Adipocyte (in vitro differentiated cells): Measurements from ENCODE around the gene MTHFS.
A peak's percentile ranks its signal among the peaks of the same experiment; 100 is the strongest.
"Not testable (repeated sequence)": the region's sequence is repeated elsewhere in the genome, so short reads cannot be mapped to it uniquely, and the experiment has no call there.

Source experiments
- DNase-seq: peaks from one replicate; pipeline ENCODE4 v3.0.0-alpha.2; 2015; ENCODE audit warnings: low read depth
- H3K27me3 ChIP-seq: replicated peaks from 2 replicates; pipeline ENCODE4 v1.7.0; 2013; ENCODE audit warnings: mild to moderate bottlenecking, low read length, moderate library complexity; ENCODE audit not compliant: control insufficient read depth, insufficient read depth
- H3K36me3 ChIP-seq: 2 replicates; pipeline ENCODE4 v1.7.0; 2013; ENCODE audit warnings: low read length, mild to moderate bottlenecking, moderate library complexity; ENCODE audit not compliant: control insufficient read depth, insufficient read depth, severe bottlenecking
- H3K4me1 ChIP-seq: 2 replicates; pipeline ENCODE4 v1.7.0; 2013; ENCODE audit warnings: mild to moderate bottlenecking, low read length, moderate library complexity; ENCODE audit not compliant: control insufficient read depth, insufficient read depth
- H3K4me3 ChIP-seq: 2 replicates; pipeline ENCODE4 v1.7.0; 2013; ENCODE audit warnings: mild to moderate bottlenecking, low read length, moderate library complexity
- H3K9ac ChIP-seq: 2 replicates; pipeline ENCODE4 v1.7.0; 2013; ENCODE audit warnings: mild to moderate bottlenecking, low read length, moderate library complexity
- H3K9me3 ChIP-seq: 2 replicates; pipeline ENCODE4 v1.7.0; 2013; ENCODE audit warnings: mild to moderate bottlenecking, low read length, moderate library complexity; ENCODE audit not compliant: control insufficient read depth

The MTHFS gene

DNA sequence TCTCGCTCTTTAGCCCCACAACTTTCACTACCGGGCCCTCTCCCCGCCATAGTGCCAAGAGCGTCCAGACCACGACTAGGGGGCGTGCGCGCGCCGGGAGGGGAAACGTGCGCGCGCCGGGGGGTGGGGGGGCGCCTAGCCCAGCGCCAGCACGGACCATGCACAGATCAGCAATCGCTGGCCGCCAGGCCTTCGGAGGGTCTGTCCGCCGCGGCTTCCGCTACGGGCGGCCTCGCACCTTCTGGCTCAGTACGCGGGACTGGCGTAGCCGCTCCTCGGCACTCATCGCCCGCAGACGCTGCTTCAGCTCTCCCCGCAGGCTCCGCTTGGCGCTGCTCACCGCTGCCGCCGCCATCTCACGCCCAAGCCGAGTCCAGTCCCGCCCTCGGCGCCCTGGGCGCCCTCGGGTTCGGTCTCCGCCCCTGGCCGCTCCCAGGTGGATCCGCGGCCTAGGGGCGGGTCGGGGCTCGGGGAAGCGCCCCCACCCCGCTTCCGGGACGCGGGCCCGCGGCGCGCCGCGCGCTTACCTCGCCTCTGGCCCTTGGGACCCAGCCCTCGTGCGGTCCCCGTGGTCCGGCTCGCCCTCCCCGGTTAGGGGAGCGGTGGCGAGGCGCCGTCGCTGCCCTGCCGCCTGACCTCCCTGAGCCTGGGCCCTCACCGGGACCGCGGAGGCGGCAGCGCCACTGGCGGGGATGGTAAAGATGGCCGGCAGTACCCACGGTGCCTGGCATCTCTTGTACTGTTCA is at the start of gene MTHFS:
MTHFS (minus strand) TSS at position 381 of the 746 bp plus-strand sequence; CDS start at position 355, 26 bp downstream.
- H3K9me3 ChIP-seq: no peaks in the 10 kb centered on the region
- H3K4me1 ChIP-seq: peaks cover 34% of the 10 kb centered on the region
- no peaks in the 10 kb centered on the region for H3K36me3 ChIP-seq
- H3K27me3 ChIP-seq: no peaks in the 10 kb centered on the region
- H3K4me3 ChIP-seq: peak within 1 kb of the TSS; percentile 83
- DNase-seq: peak; percentile 91
- peak within 1 kb of the TSS; percentile 96 for H3K9ac ChIP-seq

DNA sequence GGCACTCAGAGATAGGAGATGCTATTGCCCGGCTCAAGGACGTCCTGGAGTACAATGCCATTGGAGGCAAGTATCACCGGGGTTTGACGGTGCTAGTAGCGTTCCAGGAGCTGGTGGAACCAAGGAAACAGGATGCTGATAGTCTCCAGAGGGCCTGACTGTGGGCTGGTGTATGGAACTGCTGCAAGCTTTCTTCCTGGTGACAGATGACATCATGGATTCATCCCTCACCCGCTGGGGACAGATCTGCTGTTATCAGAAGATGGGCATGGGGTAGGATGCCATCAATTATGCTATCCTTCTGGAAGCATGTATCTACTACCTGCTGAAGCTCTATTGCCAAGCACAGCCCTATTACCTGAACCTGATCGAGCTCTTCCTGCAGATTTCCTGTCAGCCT is 47.8 kb upstream of the MTHFS start:
- no peak overlapping the region for H3K9ac ChIP-seq
- DNase-seq: no peak
- H3K4me3 ChIP-seq: no peak overlapping the region
- H3K36me3 ChIP-seq: no peaks in the 10 kb centered on the region
- H3K4me1 ChIP-seq: no peaks in the 10 kb centered on the region
- H3K9me3 ChIP-seq: no peaks in the 10 kb centered on the region
- H3K27me3 ChIP-seq: no peaks in the 10 kb centered on the region

DNA sequence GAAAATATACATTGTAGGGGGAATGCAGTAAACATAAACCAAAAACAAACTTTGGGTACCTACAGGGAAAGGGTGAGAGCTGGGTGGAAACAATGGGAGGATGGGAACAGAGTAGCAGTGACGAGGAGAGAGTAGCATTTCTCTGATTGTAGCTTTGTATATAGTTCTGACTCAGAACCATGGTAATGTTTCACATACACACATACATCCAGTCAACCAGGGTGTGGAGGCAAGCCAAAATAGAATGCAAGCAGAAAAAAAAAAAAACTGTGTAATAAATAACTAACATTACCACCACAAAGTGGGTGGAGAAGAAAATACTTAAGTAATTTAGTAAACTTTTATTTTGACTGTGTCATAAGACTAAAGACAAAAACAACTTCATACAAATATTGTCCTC is 47.0 kb upstream of the MTHFS start:
- Histone ChIP-seq H3K4me1 (no peaks in the 10 kb centered on the region), H3K4me3 (no peak overlapping the region), H3K27me3 (no peaks in the 10 kb centered on the region), H3K9me3 (no peaks in the 10 kb centered on the region), H3K9ac (no peak overlapping the region), H3K36me3 (no peaks in the 10 kb centered on the region)
- peak; percentile 46 for DNase-seq

DNA sequence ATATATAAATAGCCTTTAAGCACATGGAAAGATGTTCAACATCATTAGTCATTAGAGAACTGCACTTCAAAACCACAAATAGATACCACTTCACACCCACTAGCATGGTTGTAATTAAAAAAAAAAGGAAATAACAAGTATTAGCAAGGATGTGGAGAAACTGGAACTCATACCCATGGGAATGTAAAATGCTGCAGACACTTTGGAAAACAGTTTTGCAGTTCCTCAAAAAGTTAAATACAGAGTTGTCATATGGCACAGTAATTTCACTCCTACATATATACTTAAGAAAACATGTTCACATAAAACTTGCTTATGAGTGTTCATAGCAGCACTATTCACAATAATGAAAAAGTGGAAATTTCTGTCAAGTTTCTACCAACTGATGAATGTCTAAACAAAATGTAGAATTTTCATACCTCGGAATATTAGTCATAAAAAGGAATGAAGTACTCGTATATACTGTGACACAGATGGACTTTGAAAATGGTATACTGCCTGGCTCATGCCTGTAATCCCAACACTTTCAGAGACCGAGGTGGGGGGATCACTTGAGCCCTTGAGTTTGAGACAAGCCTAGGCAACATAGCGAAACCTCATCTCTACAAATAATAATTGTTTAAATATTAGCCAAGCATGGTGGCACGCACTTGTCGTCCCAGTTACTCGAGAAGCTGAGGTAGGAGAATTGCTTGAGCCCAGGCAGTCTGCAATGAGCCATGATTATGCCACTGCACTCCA is 46.1 kb upstream of the MTHFS start:
- Histone ChIP-seq H3K9ac (no peak overlapping the region), H3K4me1 (no peaks in the 10 kb centered on the region), H3K27me3 (no peaks in the 10 kb centered on the region), H3K9me3 (no peaks in the 10 kb centered on the region), H3K36me3 (no peaks in the 10 kb centered on the region), H3K4me3 (no peak overlapping the region)
- peak; percentile 33 for DNase-seq

DNA sequence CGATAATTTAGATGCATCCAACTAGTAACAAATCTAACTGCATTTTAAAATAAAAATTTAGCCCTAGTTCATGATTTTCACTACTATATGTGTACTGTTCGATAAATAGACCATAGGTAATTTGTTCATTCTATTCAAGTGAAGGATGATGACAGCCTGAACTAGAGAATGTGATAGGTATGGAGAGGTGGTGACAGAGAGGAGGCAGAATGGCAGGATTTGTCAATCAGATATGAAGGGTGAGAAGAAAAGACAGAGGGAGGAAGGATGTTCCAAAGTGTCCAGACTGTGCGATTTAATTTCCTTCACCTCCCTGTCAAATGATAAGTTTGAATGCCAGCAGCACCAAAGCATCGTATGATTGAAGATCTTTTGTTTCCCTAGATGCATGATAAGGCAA is 42.6 kb upstream of the MTHFS start:
- Histone ChIP-seq H3K4me3 (no peak overlapping the region), H3K4me1 (peaks cover 8% of the 10 kb centered on the region), H3K36me3 (no peaks in the 10 kb centered on the region), H3K9ac (no peak overlapping the region), H3K9me3 (no peaks in the 10 kb centered on the region), H3K27me3 (no peaks in the 10 kb centered on the region)
- DNase-seq: no peak

DNA sequence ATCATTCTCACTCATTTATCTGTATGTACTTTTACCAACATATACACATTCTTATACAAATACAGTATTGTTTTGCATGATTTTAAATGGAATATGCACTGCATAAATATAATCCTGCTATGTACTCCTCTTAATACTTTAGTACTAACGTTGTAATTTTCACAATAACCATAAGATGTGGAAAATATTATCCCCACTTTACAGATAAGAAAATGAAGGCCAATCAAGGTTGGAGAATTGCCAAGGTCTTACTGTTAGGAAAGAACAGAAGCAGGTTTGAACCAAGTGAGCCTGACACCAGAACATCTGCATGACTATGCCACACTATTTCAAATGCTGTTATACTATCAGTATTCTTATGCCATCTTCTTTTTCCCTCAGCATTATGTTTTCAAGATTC is 41.3 kb upstream of the MTHFS start:
- H3K9ac ChIP-seq: no peak overlapping the region
- H3K4me1 ChIP-seq: peaks cover 10% of the 10 kb centered on the region
- H3K27me3 ChIP-seq: no peaks in the 10 kb centered on the region
- H3K9me3 ChIP-seq: no peaks in the 10 kb centered on the region
- DNase-seq: no peak
- no peaks in the 10 kb centered on the region for H3K36me3 ChIP-seq
- H3K4me3 ChIP-seq: no peak overlapping the region

DNA sequence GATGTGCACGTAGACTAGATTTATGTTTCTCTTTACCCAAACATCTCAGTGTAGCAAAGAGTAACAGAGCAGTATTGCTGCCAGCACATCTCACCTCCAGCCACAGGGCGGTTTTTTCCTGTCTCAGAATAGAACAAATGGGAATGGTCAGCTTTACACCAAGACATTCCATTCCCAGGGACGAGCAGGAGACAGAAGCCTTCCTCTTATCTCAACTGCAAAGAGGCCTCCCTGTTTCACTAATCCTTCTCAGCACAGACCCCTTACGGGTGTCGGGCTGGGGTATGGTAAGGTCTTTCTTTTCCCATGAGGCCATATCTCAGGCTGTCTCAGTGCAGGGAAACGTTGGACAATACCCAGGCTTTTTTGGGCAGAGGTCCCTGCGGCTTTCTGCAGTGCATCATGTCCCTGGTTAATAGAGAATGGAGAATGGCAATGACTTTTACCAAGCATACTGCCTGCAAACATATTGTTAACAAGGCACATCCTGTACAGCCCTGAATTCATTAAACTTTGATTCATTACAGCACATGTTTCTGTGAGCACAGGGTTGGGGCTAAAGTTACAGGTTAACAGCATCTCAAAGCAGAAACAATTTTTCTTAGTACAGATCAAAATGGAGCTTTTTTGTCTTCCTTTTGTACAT is 38.9 kb upstream of the MTHFS start:
- H3K9ac ChIP-seq, H3K36me3 ChIP-seq, H3K4me3 ChIP-seq, H3K27me3 ChIP-seq, DNase-seq, H3K9me3 ChIP-seq: not testable (repeated sequence)
- peaks cover 12% of the 10 kb centered on the region for H3K4me1 ChIP-seq

DNA sequence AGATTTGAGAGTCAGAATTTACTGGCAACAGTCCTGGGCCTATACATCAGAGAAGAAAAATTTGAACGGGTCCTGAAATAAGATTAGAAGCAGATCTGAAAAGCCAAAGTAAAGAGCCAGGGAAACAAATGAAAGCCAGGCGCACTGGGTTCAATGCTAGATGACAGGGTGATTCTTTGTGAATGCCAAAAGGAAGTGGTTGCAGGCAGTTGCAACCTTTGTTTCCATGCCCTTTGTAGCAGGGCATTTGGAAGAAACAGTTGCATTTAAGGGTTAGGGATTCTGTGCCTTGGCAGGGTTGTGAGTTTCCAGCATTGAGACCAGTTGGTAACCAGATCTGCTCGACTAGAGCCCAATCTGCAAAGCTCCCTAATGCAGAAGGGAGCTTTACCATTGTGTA is 36.4 kb upstream of the MTHFS start:
- H3K4me3 ChIP-seq: no peak overlapping the region
- H3K9ac ChIP-seq: no peak overlapping the region
- peaks cover 12% of the 10 kb centered on the region for H3K4me1 ChIP-seq
- H3K9me3 ChIP-seq: no peaks in the 10 kb centered on the region
- no peak for DNase-seq
- H3K36me3 ChIP-seq: no peaks in the 10 kb centered on the region
- no peaks in the 10 kb centered on the region for H3K27me3 ChIP-seq

DNA sequence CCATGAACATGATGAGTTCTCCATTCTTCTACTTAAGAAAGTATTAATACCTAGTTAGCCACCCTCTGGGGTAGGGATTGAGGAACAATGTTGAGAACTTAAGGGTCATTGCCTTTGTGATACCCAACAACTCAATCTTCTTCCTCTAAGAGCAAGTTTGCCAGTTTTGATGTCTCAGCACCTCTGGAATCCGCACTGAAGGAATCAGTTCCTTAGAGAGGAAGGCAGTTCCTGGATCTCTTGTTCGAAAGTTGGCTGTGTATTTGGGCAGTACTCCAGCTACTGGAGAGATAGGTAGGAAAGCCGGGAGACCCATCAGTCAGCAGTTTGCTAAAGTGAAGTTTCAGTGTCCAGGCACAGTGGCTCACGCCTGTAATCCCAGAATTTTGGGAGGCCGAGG is 35.6 kb upstream of the MTHFS start:
- Histone ChIP-seq H3K9ac (no peak overlapping the region), H3K9me3 (no peaks in the 10 kb centered on the region), H3K4me1 (peaks cover 12% of the 10 kb centered on the region), H3K27me3 (no peaks in the 10 kb centered on the region), H3K4me3 (no peak overlapping the region), H3K36me3 (no peaks in the 10 kb centered on the region)
- DNase-seq: no peak

DNA sequence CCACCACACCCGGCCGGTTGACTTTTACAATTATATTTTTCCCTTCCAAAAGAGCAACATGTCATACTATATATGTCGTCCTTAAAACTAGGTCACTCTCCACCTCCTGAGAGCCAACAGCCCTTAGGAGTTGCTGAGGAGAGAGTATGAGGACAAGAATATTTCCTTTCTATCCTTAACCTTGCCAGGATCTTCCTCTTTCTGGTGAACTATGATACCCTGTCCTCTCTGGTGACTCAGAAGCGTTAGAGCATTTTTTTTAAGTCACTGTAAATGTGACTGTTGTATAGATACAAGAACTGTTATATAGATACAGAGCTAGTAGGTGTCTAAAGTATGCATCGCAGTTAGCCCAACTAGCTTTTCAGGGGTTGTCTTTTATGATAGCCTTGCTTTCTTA is 33.7 kb upstream of the MTHFS start:
- H3K4me3 ChIP-seq: no peak overlapping the region
- no peak overlapping the region for H3K9ac ChIP-seq
- no peaks in the 10 kb centered on the region for H3K9me3 ChIP-seq
- H3K27me3 ChIP-seq: no peaks in the 10 kb centered on the region
- no peaks in the 10 kb centered on the region for H3K36me3 ChIP-seq
- peaks cover 5% of the 10 kb centered on the region for H3K4me1 ChIP-seq
- DNase-seq: no peak

DNA sequence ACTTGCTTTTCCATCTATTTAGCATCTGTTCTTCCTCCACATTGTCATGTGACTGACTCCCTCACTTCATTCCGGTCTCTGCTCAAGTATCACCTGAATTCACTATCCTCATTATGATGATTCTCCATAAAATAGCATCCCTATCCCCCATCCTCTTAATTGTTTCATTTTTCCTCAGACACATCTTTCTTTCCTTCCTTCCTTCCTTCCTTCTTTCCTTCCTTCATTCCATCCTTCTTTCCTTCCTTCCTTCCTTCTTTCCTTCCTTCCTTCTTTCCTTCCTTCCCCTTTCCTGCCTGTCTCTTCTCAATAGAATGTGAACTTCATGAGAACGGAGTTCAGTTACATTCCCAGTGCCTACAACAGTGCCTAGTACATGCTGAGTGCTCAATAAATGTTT is 32.6 kb upstream of the MTHFS start:
- DNase-seq: no peak
- Histone ChIP-seq H3K9me3 (no peaks in the 10 kb centered on the region), H3K9ac (no peak overlapping the region), H3K4me1 (peaks cover 8% of the 10 kb centered on the region), H3K27me3 (no peaks in the 10 kb centered on the region), H3K4me3 (no peak overlapping the region), H3K36me3 (no peaks in the 10 kb centered on the region)
